Measurements from ENCODE around the gene RNF25. TPM values are rescaled to one million over a fixed set of nuclear protein-coding genes. Genes with fewer than 3 reads are reported as not detected.

RNF25 gene
- total RNA-seq, 4 donors from 2014 or later = 5.6 to 33.8 (median 11.5) TPM

DNA sequence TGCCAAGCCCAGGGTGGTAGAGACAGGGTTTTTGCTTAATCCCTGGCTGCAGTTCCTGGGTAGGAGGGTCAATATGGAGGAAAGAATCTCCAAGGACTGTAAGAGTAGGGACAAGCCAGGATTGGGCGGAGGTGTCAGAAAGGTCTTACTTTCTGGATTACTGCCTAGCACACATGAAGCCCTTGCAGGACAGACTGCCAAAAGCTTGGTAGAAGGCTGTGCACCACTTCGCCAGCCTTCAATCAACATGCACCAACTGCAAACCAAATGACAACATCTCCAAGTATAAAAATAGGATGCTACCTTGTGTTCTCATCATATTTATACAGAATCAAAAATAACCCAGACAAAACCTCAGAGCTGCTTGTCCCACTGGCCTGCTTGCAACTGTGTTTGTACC, 16.1 kb downstream of the RNF25 start:
- peaks cover 0 to 8% of the 10 kb centered on the region in 2 donors for H3K4me1 ChIP-seq
- H3K36me3 ChIP-seq = no peaks in the 10 kb centered on the region
- intact Hi-C loops (cut with DNase I; ENCODE audit: low total_unique reads) = no loop called here
- H3K9me3 ChIP-seq = no peaks in the 10 kb centered on the region
- H3K4me3 ChIP-seq = no peak overlapping the region
- no peak for DNase-seq
- H3K27ac ChIP-seq = no peak overlapping the region
- H3K27me3 ChIP-seq = no peaks in the 10 kb centered on the region
- no peak for TF ChIP-seq POLR2A (IDR thresholded peaks at IDR 0.05)
- TF ChIP-seq, protein P1, sequence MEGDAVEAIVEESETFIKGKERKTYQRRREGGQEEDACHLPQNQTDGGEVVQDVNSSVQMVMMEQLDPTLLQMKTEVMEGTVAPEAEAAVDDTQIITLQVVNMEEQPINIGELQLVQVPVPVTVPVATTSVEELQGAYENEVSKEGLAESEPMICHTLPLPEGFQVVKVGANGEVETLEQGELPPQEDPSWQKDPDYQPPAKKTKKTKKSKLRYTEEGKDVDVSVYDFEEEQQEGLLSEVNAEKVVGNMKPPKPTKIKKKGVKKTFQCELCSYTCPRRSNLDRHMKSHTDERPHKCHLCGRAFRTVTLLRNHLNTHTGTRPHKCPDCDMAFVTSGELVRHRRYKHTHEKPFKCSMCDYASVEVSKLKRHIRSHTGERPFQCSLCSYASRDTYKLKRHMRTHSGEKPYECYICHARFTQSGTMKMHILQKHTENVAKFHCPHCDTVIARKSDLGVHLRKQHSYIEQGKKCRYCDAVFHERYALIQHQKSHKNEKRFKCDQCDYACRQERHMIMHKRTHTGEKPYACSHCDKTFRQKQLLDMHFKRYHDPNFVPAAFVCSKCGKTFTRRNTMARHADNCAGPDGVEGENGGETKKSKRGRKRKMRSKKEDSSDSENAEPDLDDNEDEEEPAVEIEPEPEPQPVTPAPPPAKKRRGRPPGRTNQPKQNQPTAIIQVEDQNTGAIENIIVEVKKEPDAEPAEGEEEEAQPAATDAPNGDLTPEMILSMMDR (IDR thresholded peaks at IDR 0.05) = no peak

DNA sequence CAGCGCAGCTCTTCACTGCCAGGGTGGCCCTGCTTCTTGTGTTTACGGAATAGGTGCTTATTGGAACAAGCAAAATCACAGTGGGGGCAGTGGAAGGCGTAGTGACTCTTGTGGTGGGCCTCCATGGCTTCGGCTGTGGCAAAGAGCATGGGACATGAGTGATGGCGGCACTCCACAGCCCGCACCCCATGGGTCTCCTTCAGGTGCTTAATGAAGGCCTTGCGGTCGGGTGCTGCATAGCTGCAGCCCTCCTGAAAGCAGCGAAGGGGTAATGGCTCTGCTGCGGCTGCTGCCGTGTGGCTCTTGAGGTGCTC, 23.1 kb downstream of the RNF25 start:
- no peaks in the 10 kb centered on the region for H3K27me3 ChIP-seq
- H3K27ac ChIP-seq = no peak overlapping the region
- no peak overlapping the region for H3K4me3 ChIP-seq
- H3K36me3 ChIP-seq = no peaks in the 10 kb centered on the region
- no peaks in the 10 kb centered on the region for H3K4me1 ChIP-seq
- no peak for TF ChIP-seq POLR2A (IDR thresholded peaks at IDR 0.05)
- TF ChIP-seq, protein P1 (IDR thresholded peaks at IDR 0.05) = peak in 1 of 4 experiments; percentile 0
- DNase-seq = no peak
- H3K9me3 ChIP-seq = no peaks in the 10 kb centered on the region
- intact Hi-C loops (cut with DNase I; ENCODE audit: low total_unique reads) = no loop called here

DNA sequence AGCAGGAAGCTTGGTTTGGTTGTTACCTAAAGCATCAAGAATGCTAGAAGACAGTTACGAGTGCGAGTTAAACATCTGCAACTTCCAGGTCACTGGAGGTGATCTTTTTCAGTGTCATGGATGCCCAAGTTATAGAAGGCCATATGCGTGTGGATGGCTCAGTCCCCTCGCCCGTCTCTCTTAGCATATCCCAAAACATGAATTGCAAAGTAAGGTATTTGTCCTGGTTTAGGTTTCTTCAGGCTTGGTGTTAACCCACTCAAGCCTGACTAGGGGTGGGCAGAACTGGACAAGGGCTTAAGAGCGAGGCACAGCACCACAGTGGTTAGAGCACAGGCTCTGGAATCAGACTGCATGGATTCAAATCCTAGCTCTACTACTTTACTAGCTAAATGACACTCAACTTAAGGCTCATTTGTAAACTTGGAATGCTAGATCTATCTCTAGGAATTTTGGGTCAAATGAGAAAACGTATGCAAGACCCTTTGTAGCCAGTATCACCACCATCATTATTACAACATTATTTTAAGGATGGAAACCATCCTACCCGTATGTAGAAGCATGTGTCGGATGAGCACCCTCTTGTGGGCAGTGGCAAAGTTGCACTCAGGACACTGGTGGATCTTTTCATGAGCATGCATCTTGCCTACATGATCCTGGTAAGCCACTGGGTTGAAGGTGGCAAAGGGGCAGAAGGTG, 23.6 kb downstream of the RNF25 start:
- no peaks in the 10 kb centered on the region for H3K36me3 ChIP-seq
- TF ChIP-seq, protein P1 (IDR thresholded peaks at IDR 0.05) = peak; percentile 44 to 64 (median 53)
- TF ChIP-seq POLR2A (IDR thresholded peaks at IDR 0.05) = no peak
- no peaks in the 10 kb centered on the region for H3K9me3 ChIP-seq
- H3K4me1 ChIP-seq = no peaks in the 10 kb centered on the region
- intact Hi-C loops (cut with DNase I; ENCODE audit: low total_unique reads) = no loop called here
- peak in 1 of 2 donors; percentile 31 for DNase-seq
- no peaks in the 10 kb centered on the region for H3K27me3 ChIP-seq
- H3K4me3 ChIP-seq = no peak overlapping the region
- H3K27ac ChIP-seq = no peak overlapping the region

DNA sequence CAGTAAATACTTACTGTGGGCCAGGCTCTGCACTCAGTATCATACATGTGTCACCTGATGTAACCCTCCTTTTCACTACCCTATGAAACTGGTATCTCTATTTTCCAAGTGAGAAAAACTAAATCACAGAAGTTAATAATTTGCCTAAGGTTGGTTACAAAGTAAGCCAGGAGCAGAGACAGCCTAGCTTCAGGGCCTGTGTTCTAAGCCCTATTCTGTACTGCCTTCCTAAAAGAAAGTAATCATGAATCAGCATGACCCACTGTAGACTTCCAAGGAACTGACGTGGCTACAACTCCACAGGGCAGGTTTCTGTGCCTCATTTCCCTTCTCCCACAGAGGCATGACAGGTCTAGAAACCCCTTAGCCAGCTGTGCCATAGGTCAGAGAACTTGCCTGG, 26.7 kb downstream of the RNF25 start:
- Histone ChIP-seq H3K36me3 (no peaks in the 10 kb centered on the region), H3K27me3 (no peaks in the 10 kb centered on the region), H3K4me1 (no peaks in the 10 kb centered on the region), H3K4me3 (no peak overlapping the region), H3K9me3 (no peaks in the 10 kb centered on the region), H3K27ac (no peak overlapping the region)
- no peak for TF ChIP-seq POLR2A (IDR thresholded peaks at IDR 0.05)
- TF ChIP-seq, protein P1 (IDR thresholded peaks at IDR 0.05) = no peak
- intact Hi-C loops (cut with DNase I; ENCODE audit: low total_unique reads) = no loop called here
- DNase-seq = no peak

DNA sequence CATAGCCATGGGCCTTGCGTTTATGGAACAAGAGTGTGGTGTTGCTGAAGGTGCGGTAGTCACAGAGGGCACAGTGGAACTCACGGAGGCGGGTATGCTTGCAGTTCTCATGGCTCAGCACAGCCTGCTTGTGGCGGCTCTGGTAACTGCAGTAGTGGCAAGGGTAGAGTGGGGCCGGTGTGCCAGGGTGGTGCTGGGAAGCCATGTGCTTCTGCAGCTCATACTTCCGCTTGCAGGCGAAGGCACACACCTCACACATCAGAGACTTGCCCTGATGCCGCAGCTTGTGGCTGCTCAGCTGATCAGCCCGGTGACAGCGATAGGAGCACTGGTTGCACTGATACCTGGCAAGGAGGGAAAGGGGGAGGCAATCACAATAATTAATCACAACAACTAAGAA, 27.1 kb downstream of the RNF25 start:
- no peaks in the 10 kb centered on the region for H3K36me3 ChIP-seq
- no peak overlapping the region for H3K27ac ChIP-seq
- no peak for DNase-seq
- H3K4me3 ChIP-seq = no peak overlapping the region
- H3K27me3 ChIP-seq = no peaks in the 10 kb centered on the region
- no peaks in the 10 kb centered on the region for H3K9me3 ChIP-seq
- TF ChIP-seq, protein P1 (IDR thresholded peaks at IDR 0.05) = no peak
- TF ChIP-seq POLR2A (IDR thresholded peaks at IDR 0.05) = no peak
- H3K4me1 ChIP-seq = no peaks in the 10 kb centered on the region
- intact Hi-C loops (cut with DNase I; ENCODE audit: low total_unique reads) = no loop called here

All from uterus (tissue), 4 donors.